Activated CD4-positive, alpha-beta memory T cell treated with anti-CD3 and anti-CD28 coated beads, Interleukin-2, amount 10 ng/mL, durations not matched to agents 7 days and 5 days (primary cell): ENCODE data around the gene WDR7. TPM values are rescaled to one million over a fixed set of nuclear protein-coding genes. Genes with fewer than 3 reads are reported as not detected.

Experiments
- CTCF ChIA-PET: fragments of 350-600 bp; sonication (Branson Sonifier 250); formaldehyde crosslinking; loops from one replicate; lab custom pipeline; 2021; ENCODE audit warnings: antibody characterized with exemption, inconsistent platforms; lab: Charles Lee
- POLR2A ChIA-PET: fragments of 350-600 bp; sonication (Branson Sonifier 250); formaldehyde crosslinking; loops from one replicate; lab custom pipeline; 2021; ENCODE audit warnings: antibody characterized with exemption; lab: Charles Lee
- DNase-seq: peaks from one replicate; pipeline ENCODE4 v3.0.0-alpha.2; 2020
- H3K27ac Mint-ChIP-seq: one replicate; pipeline ENCODE4 v1.8.0; 2021; ENCODE audit warnings: mild to moderate bottlenecking, mixed read lengths
- H3K27me3 Mint-ChIP-seq: one replicate; pipeline ENCODE4 v1.8.0; 2021; ENCODE audit warnings: mixed read lengths
- H3K36me3 Mint-ChIP-seq: one replicate; pipeline ENCODE4 v1.8.0; 2021; ENCODE audit warnings: low read depth, mixed read lengths
- H3K4me1 Mint-ChIP-seq: one replicate; pipeline ENCODE4 v1.8.0; 2021; ENCODE audit warnings: mixed read lengths
- H3K4me3 Mint-ChIP-seq: one replicate; pipeline ENCODE4 v1.8.0; 2021; ENCODE audit warnings: mild to moderate bottlenecking, mixed read lengths
- H3K9me3 Mint-ChIP-seq: one replicate; pipeline ENCODE4 v1.8.0; 2021; ENCODE audit warnings: mixed read lengths
- total RNA-seq, 2 experiments: library from RNA; stranded (reverse); gene quantifications; one replicate each; pipeline ENCODE4 v1.2.3, GENCODE V29; 2021

WDR7 gene
- total RNA-seq, 2 experiments from 2014 or later: 29.1 to 33.0 TPM

GRCh38 chr18:57008001-57008686 is 357.0 kb downstream of the WDR7 start:
- Mint-ChIP-seq H3K4me3 (no peak overlapping the region), H3K27ac (no peak overlapping the region), H3K9me3 (no peaks in the 10 kb centered on the region), H3K4me1 (peaks cover 25% of the 10 kb centered on the region), H3K36me3 (peaks cover 6% of the 10 kb centered on the region), H3K27me3 (no peaks in the 10 kb centered on the region)
- no peak for DNase-seq
- ChIA-PET CTCF (no interaction called here), POLR2A (no interaction called here)

- peaks cover 13% of the 10 kb centered on the region for H3K4me1 Mint-ChIP-seq
- no peaks in the 10 kb centered on the region for H3K27me3 Mint-ChIP-seq
- no peak overlapping the region for H3K4me3 Mint-ChIP-seq
- no peak for DNase-seq
- peaks cover 6% of the 10 kb centered on the region for H3K36me3 Mint-ChIP-seq
- no peaks in the 10 kb centered on the region for H3K9me3 Mint-ChIP-seq
- POLR2A ChIA-PET: no interaction called here
- no peak overlapping the region for H3K27ac Mint-ChIP-seq
- CTCF ChIA-PET: no interaction called here
Observed at GRCh38 chr18:57009844-57010243, 358.7 kb downstream of the WDR7 start.

GRCh38 chr18:57014772-57015413 is 363.7 kb downstream of the WDR7 start:
- DNase-seq: no peak
- Mint-ChIP-seq H3K4me3 (no peak overlapping the region), H3K27me3 (no peaks in the 10 kb centered on the region), H3K9me3 (no peaks in the 10 kb centered on the region), H3K36me3 (no peaks in the 10 kb centered on the region), H3K27ac (no peak overlapping the region), H3K4me1 (peaks cover 17% of the 10 kb centered on the region)
- ChIA-PET CTCF (interaction anchor here (0.6 kb wide), 1 partner anchor 423 kb away, joined by 3 read pairs; no protein-coding TSS in a partner anchor), POLR2A (no interaction called here)

GRCh38 chr18:57015451-57015850 is 364.3 kb downstream of the WDR7 start:
- DNase-seq: no peak
- no peaks in the 10 kb centered on the region for H3K27me3 Mint-ChIP-seq
- no peaks in the 10 kb centered on the region for H3K36me3 Mint-ChIP-seq
- no peaks in the 10 kb centered on the region for H3K9me3 Mint-ChIP-seq
- ChIA-PET CTCF (no interaction called here), POLR2A (no interaction called here)
- no peak overlapping the region for H3K27ac Mint-ChIP-seq
- H3K4me1 Mint-ChIP-seq: peaks cover 17% of the 10 kb centered on the region
- no peak overlapping the region for H3K4me3 Mint-ChIP-seq

GRCh38 chr18:57018845-57019244 is 367.7 kb downstream of the WDR7 start:
- ChIA-PET CTCF (no interaction called here), POLR2A (no interaction called here)
- no peaks in the 10 kb centered on the region for H3K27me3 Mint-ChIP-seq
- no peak overlapping the region for H3K4me3 Mint-ChIP-seq
- H3K4me1 Mint-ChIP-seq: peaks cover 17% of the 10 kb centered on the region
- peaks cover 6% of the 10 kb centered on the region for H3K36me3 Mint-ChIP-seq
- H3K27ac Mint-ChIP-seq: no peak overlapping the region
- H3K9me3 Mint-ChIP-seq: no peaks in the 10 kb centered on the region
- DNase-seq: no peak

- Mint-ChIP-seq H3K27me3 (no peaks in the 10 kb centered on the region), H3K9me3 (no peaks in the 10 kb centered on the region), H3K27ac (no peak overlapping the region), H3K4me3 (no peak overlapping the region), H3K4me1 (peaks cover 6% of the 10 kb centered on the region), H3K36me3 (peaks cover 15% of the 10 kb centered on the region)
- no peak for DNase-seq
- ChIA-PET CTCF (interaction anchor here (0.6 kb wide), 1 partner anchor 1736 kb away, joined by 4 read pairs; no protein-coding TSS in a partner anchor), POLR2A (no interaction called here)
Observed at GRCh38 chr18:57022716-57023115, 371.6 kb downstream of the WDR7 start.

GRCh38 chr18:57023275-57023882 is 372.2 kb downstream of the WDR7 start:
- DNase-seq: no peak
- Mint-ChIP-seq H3K9me3 (no peaks in the 10 kb centered on the region), H3K36me3 (peaks cover 15% of the 10 kb centered on the region), H3K27ac (no peak overlapping the region), H3K27me3 (no peaks in the 10 kb centered on the region), H3K4me3 (no peak overlapping the region), H3K4me1 (no peaks in the 10 kb centered on the region)
- ChIA-PET CTCF (no interaction called here), POLR2A (no interaction called here)

- Mint-ChIP-seq H3K27ac (no peak overlapping the region), H3K36me3 (peaks cover 17% of the 10 kb centered on the region), H3K4me1 (no peaks in the 10 kb centered on the region), H3K9me3 (no peaks in the 10 kb centered on the region), H3K4me3 (no peak overlapping the region), H3K27me3 (no peaks in the 10 kb centered on the region)
- ChIA-PET POLR2A (no interaction called here), CTCF (no interaction called here)
- DNase-seq: no peak
Observed at GRCh38 chr18:57025540-57025939, 374.4 kb downstream of the WDR7 start.

GRCh38 chr18:57026316-57026715 is 375.2 kb downstream of the WDR7 start:
- ChIA-PET POLR2A (no interaction called here), CTCF (no interaction called here)
- H3K27me3 Mint-ChIP-seq: no peaks in the 10 kb centered on the region
- DNase-seq: no peak
- peaks cover 22% of the 10 kb centered on the region for H3K36me3 Mint-ChIP-seq
- H3K4me1 Mint-ChIP-seq: no peaks in the 10 kb centered on the region
- no peaks in the 10 kb centered on the region for H3K9me3 Mint-ChIP-seq
- H3K27ac Mint-ChIP-seq: no peak overlapping the region
- no peak overlapping the region for H3K4me3 Mint-ChIP-seq

GRCh38 chr18:57027190-57027708 is 376.1 kb downstream of the WDR7 start:
- Mint-ChIP-seq H3K36me3 (peaks cover 19% of the 10 kb centered on the region), H3K27me3 (no peaks in the 10 kb centered on the region), H3K9me3 (no peaks in the 10 kb centered on the region), H3K4me1 (no peaks in the 10 kb centered on the region), H3K4me3 (no peak overlapping the region), H3K27ac (no peak overlapping the region)
- ChIA-PET POLR2A (no interaction called here), CTCF (no interaction called here)
- DNase-seq: no peak

- POLR2A ChIA-PET: no interaction called here
- Mint-ChIP-seq H3K27ac (no peak overlapping the region), H3K9me3 (no peaks in the 10 kb centered on the region), H3K36me3 (peaks cover 17% of the 10 kb centered on the region), H3K27me3 (no peaks in the 10 kb centered on the region), H3K4me3 (no peak overlapping the region), H3K4me1 (no peaks in the 10 kb centered on the region)
- CTCF ChIA-PET: no interaction called here
- DNase-seq: no peak
Observed at GRCh38 chr18:57029761-57030160, 378.6 kb downstream of the WDR7 start.

- peaks cover 15% of the 10 kb centered on the region for H3K36me3 Mint-ChIP-seq
- no peak overlapping the region for H3K4me3 Mint-ChIP-seq
- no peaks in the 10 kb centered on the region for H3K27me3 Mint-ChIP-seq
- H3K9me3 Mint-ChIP-seq: no peaks in the 10 kb centered on the region
- H3K4me1 Mint-ChIP-seq: no peaks in the 10 kb centered on the region
- ChIA-PET CTCF (interaction anchor here (0.7 kb wide), 1 partner anchor 21 kb away, joined by 4 read pairs; no protein-coding TSS in a partner anchor), POLR2A (no interaction called here)
- no peak overlapping the region for H3K27ac Mint-ChIP-seq
- no peak for DNase-seq
Observed at GRCh38 chr18:57030417-57030816, 379.3 kb downstream of the WDR7 start.

- H3K9me3 Mint-ChIP-seq: no peaks in the 10 kb centered on the region
- DNase-seq: no peak
- CTCF ChIA-PET: no interaction called here
- H3K4me1 Mint-ChIP-seq: no peaks in the 10 kb centered on the region
- H3K36me3 Mint-ChIP-seq: peaks cover 5% of the 10 kb centered on the region
- H3K4me3 Mint-ChIP-seq: no peak overlapping the region
- H3K27ac Mint-ChIP-seq: no peak overlapping the region
- H3K27me3 Mint-ChIP-seq: no peaks in the 10 kb centered on the region
- POLR2A ChIA-PET: no interaction called here
Observed at GRCh38 chr18:57035590-57035989, 384.4 kb downstream of the WDR7 start.
